Measurements from ENCODE around the gene MAN1C1.

GRCh38 chr1:25629836-25630235 is 13.2 kb downstream of the MAN1C1 start:
- TF ChIP-seq ZNF232 (CRISPR knock-in tag; IDR thresholded peaks at IDR 0.05) (no peak), CTCF (IDR thresholded peaks at IDR 0.05) (no peak), MLX (CRISPR knock-in tag; IDR thresholded peaks at IDR 0.05) (no peak), MAX (CRISPR knock-in tag; IDR thresholded peaks at IDR 0.05) (no peak), ZBTB43 (CRISPR knock-in tag; IDR thresholded peaks at IDR 0.05) (no peak), ZNF416 (CRISPR knock-in tag; IDR thresholded peaks at IDR 0.05) (no peak), E2F5 (CRISPR knock-in tag; IDR thresholded peaks at IDR 0.05) (no peak), ESRRA (CRISPR knock-in tag; IDR thresholded peaks at IDR 0.05; ENCODE audit: borderline replicate concordance) (no peak), ATF3 (CRISPR knock-in tag; conservative IDR thresholded peaks at IDR 0.05) (no peak), ARID4B (CRISPR knock-in tag; IDR thresholded peaks at IDR 0.05; ENCODE audit: borderline replicate concordance) (no peak), CBFB (CRISPR knock-in tag; IDR thresholded peaks at IDR 0.05; ENCODE audit: low read depth) (no peak), NFYB (CRISPR knock-in tag; conservative IDR thresholded peaks at IDR 0.05; ENCODE audit: low read depth) (no peak)

All from WTC11 (cell line).